ENCODE results near the gene LAMA2.

DNA sequence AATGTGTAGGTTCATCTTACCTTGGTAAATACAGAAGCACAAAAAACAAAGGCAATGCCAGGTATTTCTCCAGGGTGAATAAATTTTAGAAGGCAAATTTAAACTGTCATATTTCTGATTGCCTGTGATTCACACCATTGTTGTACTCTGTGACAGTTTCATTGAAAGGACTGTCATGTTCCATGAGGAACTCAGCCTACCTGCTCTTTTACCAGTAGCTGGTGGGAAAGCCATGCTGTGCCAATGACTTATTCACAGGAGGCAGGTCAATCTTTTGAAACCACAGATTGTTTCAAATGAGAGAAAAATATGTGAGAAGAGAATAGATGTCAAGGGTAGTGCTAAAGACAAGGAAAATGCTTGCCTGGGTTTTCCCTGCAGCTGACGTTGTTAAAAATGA, 206.4 kb downstream of the LAMA2 start:
- TF ChIP-seq, protein P1, sequence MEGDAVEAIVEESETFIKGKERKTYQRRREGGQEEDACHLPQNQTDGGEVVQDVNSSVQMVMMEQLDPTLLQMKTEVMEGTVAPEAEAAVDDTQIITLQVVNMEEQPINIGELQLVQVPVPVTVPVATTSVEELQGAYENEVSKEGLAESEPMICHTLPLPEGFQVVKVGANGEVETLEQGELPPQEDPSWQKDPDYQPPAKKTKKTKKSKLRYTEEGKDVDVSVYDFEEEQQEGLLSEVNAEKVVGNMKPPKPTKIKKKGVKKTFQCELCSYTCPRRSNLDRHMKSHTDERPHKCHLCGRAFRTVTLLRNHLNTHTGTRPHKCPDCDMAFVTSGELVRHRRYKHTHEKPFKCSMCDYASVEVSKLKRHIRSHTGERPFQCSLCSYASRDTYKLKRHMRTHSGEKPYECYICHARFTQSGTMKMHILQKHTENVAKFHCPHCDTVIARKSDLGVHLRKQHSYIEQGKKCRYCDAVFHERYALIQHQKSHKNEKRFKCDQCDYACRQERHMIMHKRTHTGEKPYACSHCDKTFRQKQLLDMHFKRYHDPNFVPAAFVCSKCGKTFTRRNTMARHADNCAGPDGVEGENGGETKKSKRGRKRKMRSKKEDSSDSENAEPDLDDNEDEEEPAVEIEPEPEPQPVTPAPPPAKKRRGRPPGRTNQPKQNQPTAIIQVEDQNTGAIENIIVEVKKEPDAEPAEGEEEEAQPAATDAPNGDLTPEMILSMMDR (IDR thresholded peaks at IDR 0.05) = no peak
- no peak for TF ChIP-seq POLR2A (IDR thresholded peaks at IDR 0.05)
